HUES64 (cell line): ENCODE data around the gene TMEM218.
"Not testable (repeated sequence)": the region's sequence is repeated elsewhere in the genome, so short reads cannot be mapped to it uniquely, and the experiment has no call there.

ENCODE experiments used
- H3K27ac ChIP-seq: 2 replicates; pipeline ENCODE4 v1.7.0; 2013; ENCODE audit warnings: low read depth, low read length, inconsistent platforms
- H3K27me3 ChIP-seq: 2 replicates; pipeline ENCODE4 v1.6.1; 2013; ENCODE audit warnings: mild to moderate bottlenecking, low read length; ENCODE audit not compliant: insufficient read depth
- H3K36me3 ChIP-seq: 2 replicates; pipeline ENCODE4 v1.6.1; 2013; ENCODE audit warnings: mild to moderate bottlenecking, low read length; ENCODE audit not compliant: insufficient read depth
- H3K4me1 ChIP-seq: 2 replicates; pipeline ENCODE4 v1.6.1; 2013; ENCODE audit warnings: mild to moderate bottlenecking, low read length, moderate library complexity; ENCODE audit not compliant: insufficient read depth
- H3K4me3 ChIP-seq: 2 replicates; pipeline ENCODE4 v1.5.1; 2013; ENCODE audit warnings: mild to moderate bottlenecking, low read length, moderate library complexity
- H3K9ac ChIP-seq: 2 replicates; pipeline ENCODE4 v1.6.1; 2013; ENCODE audit warnings: mild to moderate bottlenecking, low read depth, low read length
- H3K9me3 ChIP-seq: 2 replicates; pipeline ENCODE4 v1.6.1; 2013; ENCODE audit warnings: low read depth, low read length; ENCODE audit not compliant: insufficient read depth
- WGBS: fragments of 150-250, 120-280 bp; methylation state at CpG from one replicate; pipeline ENCODE4 v1.1.7; 2013; ENCODE audit warnings: missing lambda C conversion rate; 5-methylcytosine and 5-hydroxymethylcytosine counted together

The TMEM218 gene

GRCh38 chr11:125089481-125089880 lies 21.9 kb downstream of the TMEM218 start:
- H3K9me3 ChIP-seq, H3K27me3 ChIP-seq: not testable (repeated sequence)

GRCh38 chr11:125088576-125089455 lies 22.6 kb downstream of the TMEM218 start:
- no peaks in the 10 kb centered on the region for H3K9me3 ChIP-seq
- WGBS, result 84% methylated on average over 20 of the region's 20 CpGs
- H3K27ac ChIP-seq, result no peak overlapping the region
- H3K27me3 ChIP-seq, result no peaks in the 10 kb centered on the region
- H3K4me3 ChIP-seq, result no peak overlapping the region
- H3K36me3 ChIP-seq, result no peaks in the 10 kb centered on the region
- H3K4me1 ChIP-seq, result peaks cover 17% of the 10 kb centered on the region; the same call in 1 of the 2 replicates
- no peak overlapping the region for H3K9ac ChIP-seq

More at GRCh38 chr11:125089481-125089880, 21.9 kb downstream of the TMEM218 start:
- not testable (repeated sequence) for H3K4me3 ChIP-seq, H3K36me3 ChIP-seq, H3K9ac ChIP-seq, H3K27ac ChIP-seq
- peaks cover 17% of the 10 kb centered on the region; the same call in 1 of the 2 replicates for H3K4me1 ChIP-seq
- 92% methylated on average over 31 of the region's 31 CpGs for WGBS

GRCh38 chr11:125088123-125088522 lies 23.3 kb downstream of the TMEM218 start:
- H3K36me3 ChIP-seq, result no peaks in the 10 kb centered on the region
- H3K4me3 ChIP-seq, result no peak overlapping the region
- no peak overlapping the region for H3K9ac ChIP-seq
- H3K9me3 ChIP-seq, result no peaks in the 10 kb centered on the region
- peaks cover 17% of the 10 kb centered on the region; the same call in 1 of the 2 replicates for H3K4me1 ChIP-seq
- WGBS, result 84% methylated on average over 2 of the region's 2 CpGs
- H3K27me3 ChIP-seq, result no peaks in the 10 kb centered on the region
- H3K27ac ChIP-seq, result no peak overlapping the region

GRCh38 chr11:125086633-125087296 lies 24.7 kb downstream of the TMEM218 start:
- H3K4me1 ChIP-seq, result peaks cover 5% of the 10 kb centered on the region; the same call in 1 of the 2 replicates
- H3K9me3 ChIP-seq, result no peaks in the 10 kb centered on the region
- no peak overlapping the region for H3K9ac ChIP-seq
- H3K27ac ChIP-seq, result no peak overlapping the region
- 89% methylated on average over 14 of the region's 14 CpGs for WGBS
- no peaks in the 10 kb centered on the region for H3K27me3 ChIP-seq
- no peaks in the 10 kb centered on the region for H3K36me3 ChIP-seq
- H3K4me3 ChIP-seq, result no peak overlapping the region

GRCh38 chr11:125085301-125086081 lies 25.9 kb downstream of the TMEM218 start:
- no peak overlapping the region for H3K9ac ChIP-seq
- 89% methylated on average over 20 of the region's 20 CpGs for WGBS
- H3K36me3 ChIP-seq, result no peaks in the 10 kb centered on the region
- H3K9me3 ChIP-seq, result no peaks in the 10 kb centered on the region
- H3K27ac ChIP-seq, result no peak overlapping the region
- H3K4me3 ChIP-seq, result no peak overlapping the region
- H3K27me3 ChIP-seq, result no peaks in the 10 kb centered on the region
- H3K4me1 ChIP-seq, result no peaks in the 10 kb centered on the region; the same call in 1 of the 2 replicates

- Histone ChIP-seq H3K4me3 (no peak overlapping the region), H3K4me1 (no peaks in the 10 kb centered on the region; the same call in 1 of the 2 replicates), H3K36me3 (no peaks in the 10 kb centered on the region), H3K9me3 (no peaks in the 10 kb centered on the region), H3K9ac (no peak overlapping the region), H3K27ac (no peak overlapping the region), H3K27me3 (no peaks in the 10 kb centered on the region)
- WGBS, result 91% methylated on average over 8 of the region's 8 CpGs
Observed at GRCh38 chr11:125084761-125085231, 26.6 kb downstream of the TMEM218 start.

- Histone ChIP-seq H3K9ac (no peak overlapping the region), H3K27ac (no peak overlapping the region), H3K9me3 (no peaks in the 10 kb centered on the region), H3K27me3 (no peaks in the 10 kb centered on the region), H3K36me3 (no peaks in the 10 kb centered on the region), H3K4me1 (no peaks in the 10 kb centered on the region; the same call in 1 of the 2 replicates), H3K4me3 (no peak overlapping the region)
- 96% methylated on average over 11 of the region's 11 CpGs for WGBS
Observed at GRCh38 chr11:125084057-125084416, 27.4 kb downstream of the TMEM218 start.

- no peak overlapping the region for H3K4me3 ChIP-seq
- no peaks in the 10 kb centered on the region for H3K27me3 ChIP-seq
- H3K9me3 ChIP-seq, result no peaks in the 10 kb centered on the region
- 85% methylated on average over 11 of the region's 11 CpGs for WGBS
- no peak overlapping the region for H3K9ac ChIP-seq
- H3K4me1 ChIP-seq, result no peaks in the 10 kb centered on the region; the same call in 1 of the 2 replicates
- no peaks in the 10 kb centered on the region for H3K36me3 ChIP-seq
- H3K27ac ChIP-seq, result no peak overlapping the region
Observed at GRCh38 chr11:125083312-125084056, 27.9 kb downstream of the TMEM218 start.

GRCh38 chr11:125082611-125083311 lies 28.7 kb downstream of the TMEM218 start:
- 85% methylated on average over 10 of the region's 10 CpGs for WGBS
- Histone ChIP-seq H3K9me3 (no peaks in the 10 kb centered on the region), H3K4me1 (no peaks in the 10 kb centered on the region; the same call in 1 of the 2 replicates), H3K4me3 (no peak overlapping the region), H3K36me3 (no peaks in the 10 kb centered on the region), H3K27me3 (no peaks in the 10 kb centered on the region), H3K27ac (no peak overlapping the region), H3K9ac (no peak overlapping the region)

- no peaks in the 10 kb centered on the region for H3K9me3 ChIP-seq
- no peak overlapping the region for H3K27ac ChIP-seq
- H3K27me3 ChIP-seq, result no peaks in the 10 kb centered on the region
- 85% methylated on average over 5 of the region's 5 CpGs for WGBS
- H3K9ac ChIP-seq, result no peak overlapping the region
- no peaks in the 10 kb centered on the region for H3K36me3 ChIP-seq
- H3K4me3 ChIP-seq, result no peak overlapping the region
- no peaks in the 10 kb centered on the region; the same call in 1 of the 2 replicates for H3K4me1 ChIP-seq
Observed at GRCh38 chr11:125082040-125082439, 29.4 kb downstream of the TMEM218 start.
